Trophoblast cell (in vitro differentiated cells and primary cell): ENCODE measurements around the gene ANXA8L1.
"Not testable (repeated sequence)": the region's sequence is repeated elsewhere in the genome, so short reads cannot be mapped to it uniquely, and the experiment has no call there.

Experiments used
- DNase-seq, 2 donors: peaks; one replicate each; pipeline ENCODE4 v3.0.0-alpha.2; 2016
- H2AFZ ChIP-seq: 2 replicates; pipeline ENCODE4 v1.6.1; 2013; ENCODE audit warnings: low read length, moderate library complexity, mild to moderate bottlenecking; ENCODE audit not compliant: insufficient read depth, poor library complexity
- H2AK5ac ChIP-seq: 2 replicates; pipeline ENCODE4 v1.6.1; 2013; ENCODE audit warnings: mild to moderate bottlenecking, low read length
- H2BK120ac ChIP-seq: 2 replicates; pipeline ENCODE4 v1.6.1; 2013; ENCODE audit warnings: low read length, mild to moderate bottlenecking, moderate library complexity; ENCODE audit not compliant: insufficient read depth, poor library complexity
- H2BK12ac ChIP-seq: 2 replicates; pipeline ENCODE4 v1.6.1; 2013; ENCODE audit warnings: mild to moderate bottlenecking, low read length, moderate library complexity
- H2BK5ac ChIP-seq: 2 replicates; pipeline ENCODE4 v1.6.1; 2013; ENCODE audit warnings: low read length, low read depth, moderate library complexity, mild to moderate bottlenecking; ENCODE audit not compliant: poor library complexity
- H3K14ac ChIP-seq: 2 replicates; pipeline ENCODE4 v1.6.1; 2013; ENCODE audit warnings: mild to moderate bottlenecking, low read length
- H3K18ac ChIP-seq: 2 replicates; pipeline ENCODE4 v1.6.1; 2013; ENCODE audit warnings: mild to moderate bottlenecking, low read length
- H3K23ac ChIP-seq: 2 replicates; pipeline ENCODE4 v1.6.1; 2013; ENCODE audit warnings: low read length
- H3K27ac ChIP-seq: 2 replicates; pipeline ENCODE4 v1.5.1; 2013; ENCODE audit warnings: low read depth, mild to moderate bottlenecking, inconsistent platforms, low read length, moderate library complexity
- H3K27me3 ChIP-seq: 2 replicates; pipeline ENCODE4 v1.6.1; 2013; ENCODE audit warnings: inconsistent platforms, mild to moderate bottlenecking, low read length, moderate library complexity; ENCODE audit not compliant: insufficient read depth
- H3K36me3 ChIP-seq, 2 experiments: 1 replicate in 1 of 2; 2 replicates in 1 of 2; pipeline ENCODE4 v1.6.1; 2013; ENCODE audit warnings: low read length in 2 of 2, mild to moderate bottlenecking in 2 of 2, moderate library complexity in 1 of 2; ENCODE audit not compliant: insufficient read depth in 2 of 2, control insufficient read depth in 1 of 2
- H3K4ac ChIP-seq: 2 replicates; pipeline ENCODE4 v1.6.1; 2013; ENCODE audit warnings: low read depth, mild to moderate bottlenecking, low read length, moderate library complexity
- H3K4me1 ChIP-seq, 2 experiments: 1 replicate in 1 of 2; 2 replicates in 1 of 2; pipeline ENCODE4 v1.6.1; 2013; ENCODE audit warnings: low read length in 2 of 2, mild to moderate bottlenecking in 2 of 2, moderate library complexity in 1 of 2; ENCODE audit not compliant: insufficient read depth in 2 of 2, control insufficient read depth in 1 of 2
- H3K4me2 ChIP-seq: 2 replicates; pipeline ENCODE4 v1.6.1; 2013; ENCODE audit warnings: inconsistent platforms, mild to moderate bottlenecking, low read length, moderate library complexity
- H3K4me3 ChIP-seq: 2 replicates; pipeline ENCODE4 v1.5.1; 2013; ENCODE audit warnings: mild to moderate bottlenecking, low read depth, low read length, inconsistent platforms
- H3K79me1 ChIP-seq: one replicate; pipeline ENCODE4 v1.6.1; 2013; ENCODE audit warnings: low read length
- H3K79me2 ChIP-seq: 2 replicates; pipeline ENCODE4 v1.6.1; 2013; ENCODE audit warnings: low read length, mild to moderate bottlenecking; ENCODE audit not compliant: control insufficient read depth, insufficient read depth, poor library complexity
- H3K9ac ChIP-seq: 2 replicates; pipeline ENCODE4 v1.6.1; 2013; ENCODE audit warnings: mild to moderate bottlenecking, low read length
- H3K9me3 ChIP-seq: 2 replicates; pipeline ENCODE4 v1.6.1; 2013; ENCODE audit warnings: low read depth, mild to moderate bottlenecking, control low read depth, inconsistent platforms, low read length; ENCODE audit not compliant: insufficient read depth
- H4K12ac ChIP-seq: 2 replicates; pipeline ENCODE4 v1.6.1; 2013; ENCODE audit warnings: low read depth, mild to moderate bottlenecking, low read length, moderate library complexity
- H4K8ac ChIP-seq: 2 replicates; pipeline ENCODE4 v1.6.1; 2013; ENCODE audit warnings: low read depth, mild to moderate bottlenecking, low read length, moderate library complexity
- H4K91ac ChIP-seq: one replicate; pipeline ENCODE4 v1.6.1; 2013; ENCODE audit warnings: low read depth, mild to moderate bottlenecking, low read length, moderate library complexity
- WGBS: extraction: QIAGEN DNeasy Blood & Tissue Kit; methylation state at CpG from one replicate; pipeline ENCODE4 v1.1.7; 2013; ENCODE audit warnings: missing lambda C conversion rate; ENCODE audit not compliant: insufficient read length, insufficient coverage; ENCODE audit errors: extremely low coverage; 5-methylcytosine and 5-hydroxymethylcytosine counted together

ANXA8L1 gene

DNA sequence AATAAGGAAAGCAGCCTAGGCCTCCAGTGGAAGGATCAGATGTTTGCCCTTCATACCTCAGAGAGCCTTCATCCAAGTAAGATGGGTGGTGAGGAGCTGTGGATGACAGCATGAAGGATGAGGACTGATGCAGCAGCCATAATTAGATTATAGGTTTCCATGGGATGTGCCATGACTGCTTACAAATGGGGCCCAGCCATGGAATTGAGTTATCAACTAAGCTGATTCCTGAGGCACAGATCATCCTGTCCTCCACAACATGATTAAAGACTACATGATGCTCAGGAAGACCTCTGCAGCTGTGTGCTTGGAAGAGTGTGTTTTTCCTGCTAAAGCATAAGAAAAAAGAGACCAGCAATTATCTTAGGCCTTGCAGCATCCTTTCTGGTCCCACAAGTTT is 35.5 kb downstream of the ANXA8L1 start:
- not testable (repeated sequence) for H3K27me3 ChIP-seq, H4K91ac ChIP-seq, H3K9ac ChIP-seq, H3K4ac ChIP-seq, H3K79me1 ChIP-seq, H2AK5ac ChIP-seq, H3K79me2 ChIP-seq, H4K8ac ChIP-seq, DNase-seq, H2BK5ac ChIP-seq, H3K27ac ChIP-seq, H2BK120ac ChIP-seq, H3K9me3 ChIP-seq, H3K14ac ChIP-seq, H2BK12ac ChIP-seq, H3K4me1 ChIP-seq, H3K18ac ChIP-seq, H3K4me2 ChIP-seq, H2AFZ ChIP-seq, H3K4me3 ChIP-seq, H4K12ac ChIP-seq, H3K36me3 ChIP-seq, H3K23ac ChIP-seq

DNA sequence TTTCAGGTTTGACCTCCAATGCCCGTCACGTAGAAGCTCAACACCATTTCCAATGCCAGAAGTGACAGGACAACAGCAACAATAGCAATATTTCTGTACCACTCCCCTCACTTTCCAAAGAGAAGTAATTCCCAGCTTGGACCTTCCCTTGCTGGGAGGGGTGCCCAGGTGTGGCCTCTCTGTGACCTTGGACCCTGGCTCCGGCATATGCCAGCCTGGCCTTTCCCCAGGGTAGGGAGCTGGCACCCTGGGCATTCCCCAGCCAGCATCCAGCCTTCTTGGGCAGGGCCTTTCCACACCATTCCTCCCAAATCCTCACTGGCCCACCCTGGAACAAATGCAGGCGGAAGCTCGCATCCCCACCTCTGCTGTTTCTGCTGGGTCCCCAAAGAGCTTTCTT is 37.1 kb downstream of the ANXA8L1 start:
- DNase-seq: not testable (repeated sequence)

DNA sequence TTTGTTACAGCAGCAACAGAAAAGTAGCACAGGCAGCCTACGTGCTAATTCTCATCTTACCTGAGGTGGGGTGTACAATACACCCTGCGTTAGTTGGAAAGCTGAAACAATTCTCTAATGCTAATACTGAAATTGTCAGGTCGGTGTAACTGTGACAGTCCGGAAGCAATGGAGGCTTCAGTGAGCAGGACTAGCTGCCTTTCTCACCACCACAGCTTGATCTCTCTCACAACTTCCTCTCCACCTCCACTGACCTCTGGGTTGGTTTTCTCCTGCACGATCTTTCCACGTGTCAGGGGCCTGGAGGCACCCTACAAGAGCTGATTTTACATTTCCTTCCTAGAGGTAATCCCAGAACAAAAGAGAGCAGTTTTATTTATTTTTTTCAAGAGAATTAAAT is 39.7 kb downstream of the ANXA8L1 start:
- not testable (repeated sequence) for H3K9ac ChIP-seq, H3K79me1 ChIP-seq, H3K4me3 ChIP-seq, H4K8ac ChIP-seq, H3K4me2 ChIP-seq, DNase-seq, H2AK5ac ChIP-seq, H3K18ac ChIP-seq, H3K23ac ChIP-seq, H2BK120ac ChIP-seq, H3K27ac ChIP-seq, H2BK12ac ChIP-seq, H3K4me1 ChIP-seq, H4K91ac ChIP-seq, H2BK5ac ChIP-seq, H3K9me3 ChIP-seq, H3K36me3 ChIP-seq, H3K14ac ChIP-seq, H4K12ac ChIP-seq, H3K4ac ChIP-seq, H2AFZ ChIP-seq, H3K79me2 ChIP-seq, H3K27me3 ChIP-seq
- no CpG with 5 or more reads among the region's 6 CpGs for WGBS

More for the DNA sequence above, 37.1 kb downstream of the ANXA8L1 start:
- H3K4me3 ChIP-seq, H3K14ac ChIP-seq, H4K91ac ChIP-seq, H2AFZ ChIP-seq, H4K8ac ChIP-seq, H3K4me2 ChIP-seq, H2BK5ac ChIP-seq, H3K4me1 ChIP-seq, H3K27ac ChIP-seq, H3K79me1 ChIP-seq, H3K27me3 ChIP-seq, H2AK5ac ChIP-seq, H3K23ac ChIP-seq, H3K9me3 ChIP-seq, H4K12ac ChIP-seq, H3K18ac ChIP-seq, H3K36me3 ChIP-seq, H3K9ac ChIP-seq, H2BK12ac ChIP-seq, H3K79me2 ChIP-seq, H3K4ac ChIP-seq, H2BK120ac ChIP-seq: not testable (repeated sequence)
- WGBS: no CpG with 5 or more reads among the region's 5 CpGs

DNA sequence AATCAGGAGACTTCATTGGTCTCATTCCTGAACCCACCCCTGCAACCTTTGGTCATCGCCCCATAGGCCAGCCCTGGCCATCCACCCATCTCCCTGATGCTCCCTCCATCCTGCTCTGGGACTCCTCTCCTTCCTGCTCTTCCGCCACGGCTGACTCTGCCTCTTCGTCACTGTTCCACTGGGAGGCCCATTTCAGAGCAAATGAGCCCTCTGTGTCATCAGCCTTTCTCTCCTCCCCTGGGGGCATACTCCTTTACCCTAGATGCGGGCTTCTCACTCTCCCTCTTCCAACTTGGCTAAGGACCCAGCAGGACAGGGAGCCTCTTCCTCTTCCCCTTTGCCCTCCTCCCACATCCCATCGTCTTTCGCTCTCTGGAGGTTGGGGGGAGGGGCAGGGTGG is 42.7 kb downstream of the ANXA8L1 start:
- not testable (repeated sequence) for H4K12ac ChIP-seq, H3K27me3 ChIP-seq, H3K18ac ChIP-seq, H3K23ac ChIP-seq, H2BK5ac ChIP-seq, H2AK5ac ChIP-seq, H3K4me1 ChIP-seq, H3K4me2 ChIP-seq, H4K8ac ChIP-seq, H3K4me3 ChIP-seq, H2AFZ ChIP-seq, H3K4ac ChIP-seq, H3K36me3 ChIP-seq, H3K9me3 ChIP-seq, H3K79me2 ChIP-seq, H2BK120ac ChIP-seq, H3K14ac ChIP-seq, H3K9ac ChIP-seq, H3K79me1 ChIP-seq, H3K27ac ChIP-seq, H4K91ac ChIP-seq, H2BK12ac ChIP-seq
- peak; percentile 95 to 98 for DNase-seq
- no CpG with 5 or more reads among the region's 7 CpGs for WGBS
